KMS-11 (cell line): ENCODE results near the gene CCL25.

ENCODE experiments used
- H2AFZ ChIP-seq: fragments of 200-600 bp; sonication (generic); 2 replicates; pipeline ENCODE4 v1.6.1; 2016; ENCODE audit warnings: antibody characterized with exemption, mixed run types, low read depth
- H3K27ac ChIP-seq: fragments of 200-600 bp; sonication (generic); 2 replicates; pipeline ENCODE4 v1.6.1; 2016; ENCODE audit warnings: mild to moderate bottlenecking, mixed run types
- H3K27me3 ChIP-seq: fragments of 200-600 bp; sonication (generic); 2 replicates; pipeline ENCODE4 v1.6.1; 2017; ENCODE audit warnings: mild to moderate bottlenecking, low read depth, mixed run types, moderate library complexity; ENCODE audit not compliant: insufficient read depth
- H3K36me3 ChIP-seq: fragments of 200-600 bp; sonication (generic); 2 replicates; pipeline ENCODE4 v1.6.1; 2017; ENCODE audit warnings: mild to moderate bottlenecking, mixed run types; ENCODE audit not compliant: insufficient read depth
- H3K4me1 ChIP-seq: fragments of 200-600 bp; sonication (generic); 2 replicates; pipeline ENCODE4 v1.6.1; 2016; ENCODE audit warnings: mild to moderate bottlenecking, low read depth, mixed run types; ENCODE audit not compliant: poor library complexity, severe bottlenecking
- H3K4me2 ChIP-seq: fragments of 200-600 bp; sonication (generic); 2 replicates; pipeline ENCODE4 v1.7.0; 2016; ENCODE audit warnings: mild to moderate bottlenecking, mixed run types
- H3K4me3 ChIP-seq: fragments of 200-600 bp; sonication (generic); IDR thresholded peaks from 2 replicates; pipeline ENCODE4 v1.6.1; 2017; ENCODE audit warnings: low read depth, low read length, mixed read lengths; ENCODE audit not compliant: insufficient read depth
- H3K79me2 ChIP-seq: fragments of 200-600 bp; sonication (generic); 2 replicates; pipeline ENCODE4 v1.6.1; 2016; ENCODE audit warnings: low read depth, mixed run types; ENCODE audit not compliant: insufficient read depth
- H3K9ac ChIP-seq: fragments of 200-600 bp; sonication (generic); 2 replicates; pipeline ENCODE4 v1.6.1; 2016; ENCODE audit warnings: mild to moderate bottlenecking, mixed run types
- H4K20me1 ChIP-seq: fragments of 200-600 bp; sonication (generic); 2 replicates; pipeline ENCODE4 v1.6.1; 2016; ENCODE audit warnings: mild to moderate bottlenecking, mixed run types; ENCODE audit not compliant: insufficient read depth
- CTCF ChIP-seq: fragments of 200-600 bp; sonication (generic); conservative IDR thresholded peaks from 2 replicates; pipeline ENCODE4 v1.6.1; 2017; ENCODE audit warnings: low read depth, mild to moderate bottlenecking, antibody characterized with exemption, low read length, moderate library complexity, mixed read lengths

Gene CCL25

GRCh38 chr19:8071912-8072311 is 19.4 kb downstream of the CCL25 start:
- no peak overlapping the region for H2AFZ ChIP-seq
- no peak overlapping the region for H3K9ac ChIP-seq
- no peaks in the 10 kb centered on the region for H3K36me3 ChIP-seq
- H3K4me1 ChIP-seq: no peaks in the 10 kb centered on the region
- no peak overlapping the region for H3K4me3 ChIP-seq
- no peaks in the 10 kb centered on the region for H3K79me2 ChIP-seq
- peaks cover 4% of the 10 kb centered on the region; the same call in 1 of the 2 replicates for H3K27me3 ChIP-seq
- TF ChIP-seq CTCF: no peak
- H4K20me1 ChIP-seq: no peaks in the 10 kb centered on the region
- no peak overlapping the region for H3K4me2 ChIP-seq
- H3K27ac ChIP-seq: no peak overlapping the region

DNA sequence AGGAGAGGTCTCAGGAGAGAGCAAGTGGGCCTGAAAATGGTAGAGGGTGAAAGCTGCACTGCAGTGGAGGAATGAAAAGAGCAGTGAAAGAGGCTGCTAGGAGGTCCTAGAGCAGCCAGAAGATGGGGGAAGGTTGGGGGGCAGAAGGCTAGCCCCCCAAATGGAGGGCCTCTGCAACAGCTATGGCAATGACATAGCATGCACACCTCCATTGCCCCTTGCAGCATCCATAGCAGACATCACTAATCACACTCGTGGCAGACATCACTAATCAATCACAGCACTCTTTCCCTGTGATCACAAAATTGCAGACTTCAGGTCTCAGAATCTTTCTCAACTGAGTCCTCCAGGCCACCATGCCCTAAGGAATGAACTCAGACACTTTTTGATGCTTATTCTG is 21.9 kb downstream of the CCL25 start:
- Histone ChIP-seq H4K20me1 (no peaks in the 10 kb centered on the region), H3K4me2 (no peak overlapping the region), H3K27me3 (peaks cover 21% of the 10 kb centered on the region; the same call in 1 of the 2 replicates), H3K36me3 (no peaks in the 10 kb centered on the region), H3K4me3 (no peak overlapping the region), H3K79me2 (no peaks in the 10 kb centered on the region), H3K9ac (no peak overlapping the region), H3K27ac (no peak overlapping the region), H3K4me1 (no peaks in the 10 kb centered on the region), H2AFZ (no peak overlapping the region)
- TF ChIP-seq CTCF: no peak

- Histone ChIP-seq H4K20me1 (no peaks in the 10 kb centered on the region), H3K4me1 (no peaks in the 10 kb centered on the region), H3K27me3 (peaks cover 23% of the 10 kb centered on the region; the same call in 1 of the 2 replicates), H3K4me3 (no peak overlapping the region), H3K79me2 (no peaks in the 10 kb centered on the region), H2AFZ (no peak overlapping the region), H3K9ac (no peak overlapping the region), H3K36me3 (no peaks in the 10 kb centered on the region), H3K4me2 (no peak overlapping the region), H3K27ac (no peak overlapping the region)
- no peak for TF ChIP-seq CTCF
Measured at GRCh38 chr19:8075158-8076074, 22.9 kb downstream of the CCL25 start.

- Histone ChIP-seq H3K27me3 (peaks cover 26% of the 10 kb centered on the region; the same call in 1 of the 2 replicates), H4K20me1 (no peaks in the 10 kb centered on the region), H3K9ac (no peak overlapping the region), H3K4me1 (no peaks in the 10 kb centered on the region), H2AFZ (no peak overlapping the region), H3K36me3 (no peaks in the 10 kb centered on the region), H3K4me3 (no peak overlapping the region), H3K27ac (no peak overlapping the region), H3K79me2 (no peaks in the 10 kb centered on the region), H3K4me2 (no peak overlapping the region)
- TF ChIP-seq CTCF: no peak
Measured at GRCh38 chr19:8079988-8080387, 27.4 kb downstream of the CCL25 start.
